Heart right ventricle (tissue), 16 donors: ENCODE data around the gene SCARB1. TPM values are rescaled to one million over a fixed set of nuclear protein-coding genes. Genes with fewer than 3 reads are reported as not detected.

ENCODE experiments used
- ATAC-seq, 8 donors: fragments of 200-7000 bp; cut with Tn5 transposase; one replicate each; pipeline ENCODE4 v1.9.1; 2020; ENCODE audit warnings: mild to moderate bottlenecking in 8 of 8, moderate library complexity in 8 of 8, moderate number of reproducible peaks in 1 of 8
- DNase-seq, 2 donors: peaks; one replicate each; pipeline ENCODE4 v3.0.0-alpha.2; 2020
- H3K27ac ChIP-seq, 10 donors: fragments of 200-600 bp; sonication (generic) in 2 of 10; one replicate each; pipeline versions ENCODE4 v1.5.0 to v1.8.0; 2020 to 2022; ENCODE audit warnings: mild to moderate bottlenecking in 3 of 10
- H3K27me3 ChIP-seq, 7 donors: fragments of 200-600 bp; one replicate each; pipeline ENCODE4 v1.8.0; 2021 to 2022; ENCODE audit warnings: mild to moderate bottlenecking in 2 of 7
- H3K36me3 ChIP-seq, 9 donors: fragments of 200-600 bp; sonication (generic) in 1 of 9; one replicate each; pipeline versions ENCODE4 v1.5.0 to v1.8.0; 2020 to 2022; ENCODE audit warnings: mild to moderate bottlenecking in 2 of 9
- H3K4me1 ChIP-seq, 9 donors: fragments of 200-600 bp; sonication (generic) in 1 of 9; one replicate each; pipeline versions ENCODE4 v1.5.0 to v1.8.0; 2020 to 2022; ENCODE audit warnings: mild to moderate bottlenecking in 4 of 9
- H3K4me3 ChIP-seq, 10 donors: fragments of 200-600 bp; sonication (generic) in 2 of 10; one replicate each; pipeline versions ENCODE4 v1.5.0 to v1.8.0; 2020 to 2022; ENCODE audit warnings: mild to moderate bottlenecking in 7 of 10, moderate library complexity in 2 of 10
- H3K9me3 ChIP-seq, 11 donors: fragments of 200-600 bp in 10 of 11; sonication (generic) in 2 of 11; one replicate each; pipeline versions ENCODE4 v1.5.0 to v1.8.0; 2013 to 2022; ENCODE audit warnings: mild to moderate bottlenecking in 2 of 11, control low read depth in 1 of 11, moderate library complexity in 1 of 11
- CTCF ChIP-seq, 9 donors: fragments of 200-600 bp; sonication (generic) in 2 of 9; IDR thresholded peaks; one replicate each; pipeline versions ENCODE4 v1.5.0 to v1.8.0; 2021 to 2022; ENCODE audit warnings: antibody characterized with exemption in 9 of 9, mild to moderate bottlenecking in 5 of 9, moderate library complexity in 1 of 9
- WGBS, 2 donors: extraction: QIAGEN DNeasy Blood & Tissue Kit; methylation state at CpG; one replicate each; pipeline ENCODE4 v1.1.7; 2013; ENCODE audit warnings: inconsistent platforms in 1 of 2; 5-methylcytosine and 5-hydroxymethylcytosine counted together
- intact Hi-C, 10 donors: fragments of 100-400 bp; cut with DNase I; formaldehyde crosslinking; loops; one replicate each; pipeline versions ENCODE4 v1.11.1 to v1.14.2; 2022
- polyA plus RNA-seq, 2 donors: library from polyadenylated mRNA; stranded (reverse); fragments of 200-250 nt; gene quantifications; one replicate each; pipeline ENCODE4 v1.2.3, GENCODE V29; 2013
- total RNA-seq, 10 donors: library from RNA; stranded (reverse); fragmentation: NEBNext Ultra II Directional in 3 of 10; extraction: Animal tissue kit (Norgen Biotek cat#: 25700) in 3 of 10; gene quantifications; one replicate each; pipeline versions ENCODE4 v1.2.1 to v1.2.4, GENCODE V29; 2021 to 2023
- donor health status: Arrhythmogenic right ventricular cardiomyopathy.
- donor health status: ischemic (EF 13 %, LVEDD 7.1; RV severe dilation, severe dysfunction).
- donor health status: healthy with polysubstance abuse.
- donor health status: DM: no; HTN: yes; CAD: no.
- donor health status: DM: no; HTN: no; CAD: no.
- donor health status: ischemic (EF 25% LVEDD 6.9; RV normal size, moderate dysfunction).
- donor health status: ischemic (EF 25% LVEDD 5.7; RV mildly dilated, moderate dysfunction).
- donor health status: healthy.
- donor health status: DM: yes; HTN: yes; CAD: no.
- donor health status: Ischemic cardiomyopathy.
- donor health status: ischemic (EF 35%, LVEDD 5.7; RV mildly dilated, moderate dysfunction).
- donor health status: nonischemic (EF 11% LVEDD 7.7; RV severe dilation, severe dysfunction).
- donor health status: DM: yes; HTN: yes; CAD: no.
- donor health status: PGD.
- donor health status: ischemic (EF 29% LVEDD 5.4; RV normal size, mild dysfunction).
- donor health status: nonischemic (EF 23%, LVEDD 6.1; RV moderate dilation, normal function).

Gene SCARB1
- total and polyA plus RNA-seq, 12 donors, result 7.7 to 19.9 (median 11.5) TPM

- H3K36me3 ChIP-seq, result no peaks in the 10 kb centered on the region
- DNase-seq, result no peak
- no peak for ATAC-seq
- H3K9me3 ChIP-seq, result no peaks in the 10 kb centered on the region
- WGBS, 2 donors, result 30 to 45% methylated on average over 5 of the region's 5 CpGs
- no peak for TF ChIP-seq CTCF (IDR thresholded peaks at IDR 0.05)
- intact Hi-C loops, result loop anchor here in 4 of 10 donors (5.0 kb wide), 5 partner anchors 43 to 178 kb away; partner anchors contain the start of gene NCOR2 (in 1 of the 4)
- H3K4me3 ChIP-seq, result peak overlapping the region in 4 of 10 donors; percentile 7 to 24 (median 14)
- peak overlapping the region; percentile 59 to 91 (median 88) for H3K27ac ChIP-seq
- peaks cover 10 to 47% (median 27%) of the 10 kb centered on the region in 9 donors for H3K4me1 ChIP-seq
- H3K27me3 ChIP-seq, result no peaks in the 10 kb centered on the region
Measured at GRCh38 chr12:124745465-124745890, 118.2 kb downstream of the SCARB1 start.

GRCh38 chr12:124744659-124745464, 118.8 kb downstream of the SCARB1 start:
- 94 to 95% methylated on average over 15 of the region's 15 CpGs for WGBS, 2 donors
- H3K36me3 ChIP-seq, result no peaks in the 10 kb centered on the region
- no peak overlapping the region for H3K4me3 ChIP-seq
- ATAC-seq, result no peak
- intact Hi-C loops, result loop anchor here in 4 of 10 donors (5.0 kb wide), 5 partner anchors 43 to 178 kb away; partner anchors contain the start of gene NCOR2 (in 1 of the 4)
- TF ChIP-seq CTCF (IDR thresholded peaks at IDR 0.05), result no peak
- peaks cover 0 to 4% (median 0%) of the 10 kb centered on the region in 11 donors for H3K9me3 ChIP-seq
- no peaks in the 10 kb centered on the region for H3K27me3 ChIP-seq
- peaks cover 10 to 54% (median 30%) of the 10 kb centered on the region in 9 donors for H3K4me1 ChIP-seq
- no peak for DNase-seq
- peak overlapping the region; percentile 59 to 91 (median 88) for H3K27ac ChIP-seq

- TF ChIP-seq CTCF (IDR thresholded peaks at IDR 0.05), result no peak
- peaks cover 0 to 7% (median 0%) of the 10 kb centered on the region in 11 donors for H3K9me3 ChIP-seq
- peaks cover 10 to 55% (median 30%) of the 10 kb centered on the region in 9 donors for H3K4me1 ChIP-seq
- 93 to 98% methylated on average over 7 of the region's 7 CpGs for WGBS, 2 donors
- H3K36me3 ChIP-seq, result no peaks in the 10 kb centered on the region
- ATAC-seq, result no peak
- DNase-seq, result no peak
- H3K4me3 ChIP-seq, result no peak overlapping the region
- peak overlapping the region in 6 of 10 donors; percentile 9 to 91 (median 86) for H3K27ac ChIP-seq
- intact Hi-C loops, result no loop called here
- no peaks in the 10 kb centered on the region for H3K27me3 ChIP-seq
Measured at GRCh38 chr12:124744273-124744640, 119.4 kb downstream of the SCARB1 start.

GRCh38 chr12:124743479-124744272, 120.0 kb downstream of the SCARB1 start:
- Histone ChIP-seq H3K27ac (peak overlapping the region in 5 of 10 donors; percentile 9 to 91 (median 87)), H3K36me3 (no peaks in the 10 kb centered on the region), H3K4me1 (peaks cover 10 to 55% (median 30%) of the 10 kb centered on the region in 9 donors), H3K27me3 (no peaks in the 10 kb centered on the region), H3K4me3 (no peak overlapping the region), H3K9me3 (peaks cover 0 to 7% (median 0%) of the 10 kb centered on the region in 11 donors)
- no peak for TF ChIP-seq CTCF (IDR thresholded peaks at IDR 0.05)
- DNase-seq (no peak), ATAC-seq (no peak)
- intact Hi-C loops, result no loop called here
- WGBS, 2 donors, result 91 to 92% methylated on average over 18 of the region's 18 CpGs
